Stimulated activated naive CD8-positive, alpha-beta T cell treated with anti-CD3 and anti-CD28 coated beads, Interleukin-15, Interleukin-2, amounts not matched to agents 100 ng/mL and 50 ng/mL, for 24 hours (primary cell): Measurements from ENCODE around the gene MVP.
"Not testable (repeated sequence)": the region's sequence is repeated elsewhere in the genome, so short reads cannot be mapped to it uniquely, and the experiment has no call there.

ENCODE experiments used
- H3K27ac Mint-ChIP-seq: one replicate; pipeline ENCODE4 v1.8.0; 2021; ENCODE audit warnings: mild to moderate bottlenecking, mixed read lengths
- H3K27me3 Mint-ChIP-seq: one replicate; pipeline ENCODE4 v1.8.0; 2021; ENCODE audit warnings: mixed read lengths
- H3K36me3 Mint-ChIP-seq: one replicate; pipeline ENCODE4 v1.8.0; 2021; ENCODE audit warnings: low read depth, mixed read lengths
- H3K4me1 Mint-ChIP-seq: one replicate; pipeline ENCODE4 v1.8.0; 2021; ENCODE audit warnings: low read depth, mixed read lengths
- H3K4me3 Mint-ChIP-seq: one replicate; pipeline ENCODE4 v1.8.0; 2021; ENCODE audit warnings: mild to moderate bottlenecking, mixed read lengths
- H3K9me3 Mint-ChIP-seq: one replicate; pipeline ENCODE4 v1.8.0; 2021; ENCODE audit warnings: mixed read lengths

Gene MVP

GRCh38 chr16:29820271-29820701 lies at the start of gene MVP:
MVP (plus strand) TSS chr16:29820462; CDS start chr16:29830550, 10,088 bp downstream.
- no peaks in the 10 kb centered on the region for H3K27me3 Mint-ChIP-seq
- peaks cover 92% of the 10 kb centered on the region for H3K4me1 Mint-ChIP-seq
- peaks cover 41% of the 10 kb centered on the region for H3K36me3 Mint-ChIP-seq
- peak within 1 kb of the TSS; percentile 92 for H3K4me3 Mint-ChIP-seq
- H3K9me3 Mint-ChIP-seq: no peaks in the 10 kb centered on the region
- H3K27ac Mint-ChIP-seq: peak within 1 kb of the TSS; percentile 96

GRCh38 chr16:29772330-29772729 lies 47.9 kb upstream of the MVP start:
- H3K27me3 Mint-ChIP-seq, H3K4me1 Mint-ChIP-seq, H3K27ac Mint-ChIP-seq, H3K9me3 Mint-ChIP-seq, H3K36me3 Mint-ChIP-seq, H3K4me3 Mint-ChIP-seq: not testable (repeated sequence)

- Mint-ChIP-seq H3K4me1 (peaks cover 6% of the 10 kb centered on the region), H3K36me3 (no peaks in the 10 kb centered on the region), H3K9me3 (no peaks in the 10 kb centered on the region), H3K27ac (peak overlapping the region; percentile 77), H3K27me3 (no peaks in the 10 kb centered on the region), H3K4me3 (no peak overlapping the region)
Measured at GRCh38 chr16:29774730-29775129, 45.5 kb upstream of the MVP start.

GRCh38 chr16:29775742-29776408 lies 44.4 kb upstream of the MVP start:
- Mint-ChIP-seq H3K27me3 (no peaks in the 10 kb centered on the region), H3K4me3 (no peak overlapping the region), H3K27ac (no peak overlapping the region), H3K9me3 (no peaks in the 10 kb centered on the region), H3K36me3 (no peaks in the 10 kb centered on the region), H3K4me1 (peaks cover 6% of the 10 kb centered on the region)

GRCh38 chr16:29777576-29778350 lies 42.5 kb upstream of the MVP start, which contains the start of gene ZG16:
ZG16 (plus strand) TSS chr16:29778256; CDS start chr16:29779267, 1,011 bp downstream.
- H3K4me3 Mint-ChIP-seq: no peak within 1 kb of the TSS

GRCh38 chr16:29779474-29779873 lies 40.8 kb upstream of the MVP start:
- Mint-ChIP-seq H3K4me3 (no peak overlapping the region), H3K27ac (no peak overlapping the region), H3K27me3 (no peaks in the 10 kb centered on the region), H3K4me1 (peaks cover 16% of the 10 kb centered on the region), H3K9me3 (no peaks in the 10 kb centered on the region), H3K36me3 (no peaks in the 10 kb centered on the region)

More at GRCh38 chr16:29777576-29778350, 42.5 kb upstream of the MVP start, which contains the start of gene ZG16:
- Mint-ChIP-seq H3K27ac (no peak within 1 kb of the TSS), H3K36me3 (no peaks in the 10 kb centered on the region), H3K27me3 (no peaks in the 10 kb centered on the region), H3K4me1 (peaks cover 6% of the 10 kb centered on the region), H3K9me3 (no peaks in the 10 kb centered on the region)

- not testable (repeated sequence) for H3K27ac Mint-ChIP-seq, H3K9me3 Mint-ChIP-seq, H3K4me3 Mint-ChIP-seq, H3K36me3 Mint-ChIP-seq, H3K27me3 Mint-ChIP-seq
- peaks cover 23% of the 10 kb centered on the region for H3K4me1 Mint-ChIP-seq
Measured at GRCh38 chr16:29783094-29783953, 36.9 kb upstream of the MVP start.

DNA sequence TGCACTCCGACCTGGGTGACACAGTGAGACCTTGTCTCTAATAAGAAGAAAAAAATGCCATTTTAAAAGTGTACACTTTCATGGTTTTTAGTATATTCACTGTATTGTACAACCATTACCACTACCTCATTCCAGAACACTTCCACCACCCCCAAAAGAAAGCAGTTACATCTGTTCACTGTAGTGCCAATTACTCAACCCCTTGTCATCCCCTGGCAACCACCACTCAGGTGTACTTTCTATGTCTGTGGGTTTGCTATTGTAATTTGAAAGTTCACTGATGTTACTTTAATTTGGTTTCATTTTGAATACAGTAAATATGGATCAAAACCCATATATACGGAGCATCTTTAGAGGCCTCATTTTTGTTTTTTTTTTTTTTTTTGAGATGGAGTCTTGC lies 36.1 kb upstream of the MVP start:
- Mint-ChIP-seq H3K4me1 (peaks cover 23% of the 10 kb centered on the region), H3K27ac (no peak overlapping the region), H3K9me3 (no peaks in the 10 kb centered on the region), H3K36me3 (no peaks in the 10 kb centered on the region), H3K4me3 (no peak overlapping the region), H3K27me3 (no peaks in the 10 kb centered on the region)

DNA sequence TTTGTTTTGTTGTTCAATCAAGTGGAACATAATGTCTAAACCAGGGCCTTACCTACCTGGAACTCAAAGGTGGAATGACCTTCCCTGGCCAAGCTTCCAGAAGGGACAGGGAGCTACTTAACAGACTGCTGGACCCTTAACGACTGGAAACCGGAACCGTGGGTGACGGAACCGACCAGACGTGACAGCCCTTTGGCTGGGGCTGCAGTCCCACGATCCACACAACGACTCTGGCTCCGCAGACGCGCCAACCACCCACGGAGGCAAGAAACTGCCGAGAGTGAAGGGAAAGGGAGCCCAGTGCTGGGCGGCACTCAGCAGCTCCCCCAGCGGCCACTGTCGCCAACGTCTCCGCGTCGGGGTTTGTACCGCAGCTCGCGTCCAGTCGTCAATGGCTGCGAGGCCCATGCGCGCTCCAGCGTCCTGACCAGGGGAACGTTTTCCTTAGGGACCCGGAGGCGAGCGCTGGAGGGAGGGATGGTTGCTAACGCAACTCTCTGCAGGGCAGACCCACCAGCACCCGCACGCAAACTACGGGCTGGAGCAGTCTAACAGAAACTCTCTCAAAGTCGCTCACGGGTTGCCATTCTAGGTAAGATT lies 35.3 kb upstream of the MVP start:
- Mint-ChIP-seq H3K9me3 (no peaks in the 10 kb centered on the region), H3K4me1 (peaks cover 27% of the 10 kb centered on the region), H3K27me3 (no peaks in the 10 kb centered on the region), H3K27ac (peak overlapping the region; percentile 11), H3K4me3 (peak overlapping the region; percentile 56), H3K36me3 (no peaks in the 10 kb centered on the region)

DNA sequence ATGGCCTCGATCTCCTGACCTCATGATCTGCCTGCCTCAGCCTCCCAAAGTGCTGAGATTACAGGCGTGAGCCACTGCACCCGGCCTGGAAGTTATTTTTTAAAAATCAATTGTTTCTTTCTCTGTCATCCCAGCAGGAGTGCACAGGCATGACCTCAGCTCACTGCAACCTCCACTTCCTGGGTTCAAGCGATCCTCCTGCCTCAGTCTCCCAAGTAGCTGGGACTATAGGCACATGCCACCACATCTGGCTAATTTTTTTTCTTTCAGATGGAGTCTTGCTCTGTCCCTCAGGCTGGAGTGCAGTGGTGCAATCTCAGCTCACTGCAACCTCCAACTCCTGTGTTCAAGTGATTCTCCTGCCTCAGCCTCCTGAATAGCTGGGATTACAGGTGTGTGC lies 33.1 kb upstream of the MVP start:
- H3K36me3 Mint-ChIP-seq: peaks cover 15% of the 10 kb centered on the region
- H3K27ac Mint-ChIP-seq, H3K4me3 Mint-ChIP-seq, H3K9me3 Mint-ChIP-seq, H3K27me3 Mint-ChIP-seq: not testable (repeated sequence)
- H3K4me1 Mint-ChIP-seq: peaks cover 40% of the 10 kb centered on the region

GRCh38 chr16:29789775-29790182 lies 30.5 kb upstream of the MVP start:
- Mint-ChIP-seq H3K27me3 (no peaks in the 10 kb centered on the region), H3K4me1 (peaks cover 45% of the 10 kb centered on the region), H3K4me3 (peak overlapping the region; percentile 98), H3K9me3 (no peaks in the 10 kb centered on the region), H3K27ac (peak overlapping the region; percentile 95), H3K36me3 (peaks cover 30% of the 10 kb centered on the region)

DNA sequence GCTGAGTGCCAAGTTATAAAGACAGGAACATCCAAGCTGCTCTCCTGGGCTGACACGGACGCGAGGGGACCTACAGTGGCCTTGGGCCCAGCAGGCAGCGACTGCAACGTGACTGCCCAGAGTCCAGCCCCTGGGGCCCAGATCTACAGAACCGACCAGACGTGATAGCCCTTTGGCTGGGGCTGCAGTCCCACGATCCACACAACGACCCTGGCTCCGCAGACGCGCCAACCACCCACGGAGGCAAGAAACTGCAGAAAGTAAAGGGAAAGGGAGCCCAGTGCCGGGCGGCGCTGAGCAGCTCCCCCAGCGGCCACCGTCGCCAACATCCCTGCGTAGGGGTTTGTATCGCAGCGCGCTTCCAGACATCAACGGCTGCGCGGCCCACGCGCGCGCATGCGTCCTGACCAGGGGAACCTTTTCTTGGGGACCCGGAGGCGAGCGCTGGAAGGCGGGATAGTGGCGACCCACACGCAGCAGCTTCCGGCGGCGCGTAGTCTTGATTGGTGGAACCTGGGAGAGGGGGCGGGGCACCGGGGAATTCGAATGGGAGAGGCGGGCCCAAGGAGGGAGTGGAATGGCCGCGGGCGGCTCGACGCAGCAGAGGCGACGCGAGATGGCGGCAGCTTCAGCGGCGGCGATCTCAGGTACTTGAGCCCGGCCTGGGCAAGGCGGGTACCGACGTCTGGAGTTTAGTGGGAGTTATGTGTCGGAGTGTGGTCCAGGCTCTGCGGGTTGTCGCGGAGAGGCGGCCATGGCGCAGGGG lies 29.9 kb upstream of the MVP start, which contains the start of gene KIF22:
KIF22 (plus strand) TSS at position 569 of the 766 bp plus-strand sequence; CDS start at position 578, 9 bp downstream.
- H3K27ac Mint-ChIP-seq: peak within 1 kb of the TSS; percentile 95
- H3K27me3 Mint-ChIP-seq: no peaks in the 10 kb centered on the region
- H3K36me3 Mint-ChIP-seq: peaks cover 34% of the 10 kb centered on the region
- peak within 1 kb of the TSS; percentile 98 for H3K4me3 Mint-ChIP-seq
- no peaks in the 10 kb centered on the region for H3K9me3 Mint-ChIP-seq
- H3K4me1 Mint-ChIP-seq: peaks cover 45% of the 10 kb centered on the region

GRCh38 chr16:29790949-29791844 lies 29.1 kb upstream of the MVP start:
- Mint-ChIP-seq H3K27ac (peak overlapping the region; percentile 95), H3K27me3 (no peaks in the 10 kb centered on the region), H3K9me3 (no peaks in the 10 kb centered on the region), H3K4me3 (peak overlapping the region; percentile 98), H3K4me1 (peaks cover 41% of the 10 kb centered on the region), H3K36me3 (peaks cover 34% of the 10 kb centered on the region)
